HepG2 (cell line): ENCODE measurements around the gene KRT38. TPM values are rescaled to one million over a fixed set of nuclear protein-coding genes. Genes with fewer than 3 reads are reported as not detected.

Source experiments
- FOXP4 ChIP-seq: sonication (generic); formaldehyde crosslinking; IDR thresholded peaks from 2 replicates; pipeline ENCODE4 v1.4.0; 2020; ENCODE audit warnings: missing genetic modification reagents
- GMEB2 ChIP-seq: IDR thresholded peaks from 2 replicates; pipeline ENCODE4 v1.6.1; 2016; ENCODE audit warnings: missing biosample characterization, missing genetic modification reagents, low read depth
- HNF4G ChIP-seq, 2 experiments: sonication (generic) in 1 of 2; formaldehyde crosslinking in 1 of 2; IDR thresholded peaks; 2 replicates each; pipeline versions ENCODE4 v1.4.0 to v1.6.1; 2011 to 2020; ENCODE audit warnings: borderline replicate concordance in 2 of 2, low read depth in 2 of 2, mild to moderate bottlenecking in 2 of 2, low read length in 1 of 2, missing genetic modification reagents in 1 of 2, moderate library complexity in 1 of 2
- MAFG ChIP-seq: sonication (generic); formaldehyde crosslinking; IDR thresholded peaks from 2 replicates; pipeline ENCODE4 v1.5.1; 2020; ENCODE audit warnings: mild to moderate bottlenecking, missing genetic modification reagents
- NFAT5 ChIP-seq: sonication (generic); formaldehyde crosslinking; IDR thresholded peaks from 2 replicates; pipeline ENCODE4 v1.4.0; 2020; ENCODE audit warnings: missing genetic modification reagents
- PAWR ChIP-seq: sonication (generic); formaldehyde crosslinking; IDR thresholded peaks from 2 replicates; pipeline ENCODE4 v1.4.0; 2020; ENCODE audit warnings: missing genetic modification reagents, mild to moderate bottlenecking, borderline replicate concordance
- PAXIP1 ChIP-seq: sonication (generic); formaldehyde crosslinking; conservative IDR thresholded peaks from 2 replicates; pipeline ENCODE4 v1.4.0; 2020; ENCODE audit warnings: mild to moderate bottlenecking, missing genetic modification reagents, moderate library complexity
- SKI ChIP-seq: fragments of 450-650 bp; IDR thresholded peaks from one replicate; pipeline ENCODE4 v1.6.1; 2018; ENCODE audit warnings: mild to moderate bottlenecking; ENCODE audit not compliant: partially characterized antibody
- SMYD3 ChIP-seq: sonication (generic); formaldehyde crosslinking; IDR thresholded peaks from 2 replicates; pipeline ENCODE4 v1.8.1; 2023; ENCODE audit warnings: mild to moderate bottlenecking, missing genetic modification reagents
- THAP11 ChIP-seq: IDR thresholded peaks from 2 replicates; pipeline ENCODE4 v1.6.1; 2016; ENCODE audit warnings: missing biosample characterization, missing genetic modification reagents
- TRIM22 ChIP-seq: fragments of 450-650 bp; IDR thresholded peaks from 2 replicates; pipeline ENCODE4 v1.6.1; 2017
- ZNF883 ChIP-seq: sonication (generic); formaldehyde crosslinking; IDR thresholded peaks from 2 replicates; pipeline ENCODE4 v1.5.1; 2020; ENCODE audit warnings: mild to moderate bottlenecking, missing genetic modification reagents; ENCODE audit errors: not compliant biosample characterization
- polyA plus RNA-seq, 8 experiments: library from polyadenylated mRNA; depleted of rRNA in 3 of 8; stranded (reverse) in 7 of 8; unstranded in 1 of 8; fragments of >200 nt; fragmentation: Illumina TruSeq in 4 of 8; extraction: Trizol in 4 of 8; gene quantifications; 2 replicates each; pipeline versions ENCODE4 v1.2.1 to v1.2.3, GENCODE V29; 2011 to 2016; ENCODE audit warnings: low read depth in 4 of 8, missing spikeins in 1 of 8, mixed read lengths in 1 of 8; ENCODE audit not compliant: insufficient read depth in 1 of 8
- total RNA-seq, 5 experiments: library from RNA; depleted of rRNA; stranded (reverse); fragments of >200 nt; fragmentation: Illumina TruSeq; extraction: Trizol; gene quantifications; 2 replicates each; pipeline ENCODE4 v1.2.3, GENCODE V29; 2016; ENCODE audit warnings: low read depth in 1 of 5

KRT38 gene
- total and polyA plus RNA-seq, 2 of the 13 experiments (the other 11 are each of a cell fraction or from before 2014, with no cell fraction given), result not detected

GRCh38 chr17:41415833-41416335 lies 24.9 kb downstream of the KRT38 start (continued):
- TF ChIP-seq NFAT5 (no peak), ZNF883 (CRISPR knock-in tag) (no peak), TRIM22 (no peak), SMYD3 (CRISPR knock-in tag) (no peak), SKI (peak; percentile 75), HNF4G (IDR thresholded peaks at IDR 0.05; ENCODE audit: borderline replicate concordance, low read depth, low read length) (peak; percentile 81), HNF4G (CRISPR knock-in tag; IDR thresholded peaks at IDR 0.05; ENCODE audit: borderline replicate concordance, low read depth) (peak; percentile 90; the same call in 1 of the 2 replicates), PAWR (no peak), PAXIP1 (CRISPR knock-in tag) (peak; percentile 91), THAP11 (0 out of 2 replicates have a peak, but pooled peaks have one; percentile 51), GMEB2 (no peak), FOXP4 (peak; percentile 35; the same call in 1 of the 2 replicates), MAFG (CRISPR knock-in tag) (no peak)
